SIG-M5 treated with dmso at 0.1 percent for 504 hours (cell line): Measurements from ENCODE around the gene OR10AD1.
"Not testable (repeated sequence)": the region's sequence is repeated elsewhere in the genome, so short reads cannot be mapped to it uniquely, and the experiment has no call there.

ENCODE experiments used
- DNase-seq: peaks from one replicate; lab custom pipeline; 2025; ENCODE audit not compliant: unreplicated experiment; lab: John Stamatoyannopoulos, UW

Gene OR10AD1

DNA sequence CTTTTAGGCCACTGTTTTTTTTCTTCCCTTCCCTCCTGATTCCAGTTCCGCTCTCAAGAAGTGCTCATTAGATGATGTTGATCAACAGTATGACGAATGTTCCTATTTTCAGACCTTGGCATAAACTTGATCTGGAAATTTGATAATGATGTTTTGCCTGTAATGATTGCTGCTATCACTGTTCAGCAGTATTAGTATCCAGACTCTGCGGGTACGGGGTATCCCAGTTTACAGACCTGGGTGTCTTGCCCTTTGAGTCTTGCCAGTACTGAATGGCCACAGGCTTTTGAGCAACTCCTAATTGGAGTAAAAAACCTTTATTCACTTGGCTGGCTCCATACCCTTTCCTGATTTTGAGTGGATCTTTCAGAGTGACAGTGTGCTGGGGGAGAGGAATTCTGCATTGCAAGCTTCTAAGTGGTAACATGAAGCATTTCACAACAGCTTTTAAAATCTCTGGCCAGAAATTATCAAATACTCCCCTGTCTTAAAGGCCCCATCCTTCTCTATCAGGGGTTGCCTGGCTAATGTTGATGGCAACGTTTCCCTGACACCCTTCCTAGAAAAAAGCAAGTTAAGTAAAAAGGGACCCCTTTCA lies 39.8 kb downstream of the OR10AD1 start:
- no peak for DNase-seq

GRCh38 chr12:48160807-48161206 lies 42.3 kb downstream of the OR10AD1 start:
- peak; percentile 28 for DNase-seq

- DNase-seq: no peak
These were observed 43.0 kb downstream of the OR10AD1 start for GRCh38 chr12:48160046-48160445.

- no peak for DNase-seq
These were observed 45.2 kb downstream of the OR10AD1 start for GRCh38 chr12:48157889-48158370.

DNA sequence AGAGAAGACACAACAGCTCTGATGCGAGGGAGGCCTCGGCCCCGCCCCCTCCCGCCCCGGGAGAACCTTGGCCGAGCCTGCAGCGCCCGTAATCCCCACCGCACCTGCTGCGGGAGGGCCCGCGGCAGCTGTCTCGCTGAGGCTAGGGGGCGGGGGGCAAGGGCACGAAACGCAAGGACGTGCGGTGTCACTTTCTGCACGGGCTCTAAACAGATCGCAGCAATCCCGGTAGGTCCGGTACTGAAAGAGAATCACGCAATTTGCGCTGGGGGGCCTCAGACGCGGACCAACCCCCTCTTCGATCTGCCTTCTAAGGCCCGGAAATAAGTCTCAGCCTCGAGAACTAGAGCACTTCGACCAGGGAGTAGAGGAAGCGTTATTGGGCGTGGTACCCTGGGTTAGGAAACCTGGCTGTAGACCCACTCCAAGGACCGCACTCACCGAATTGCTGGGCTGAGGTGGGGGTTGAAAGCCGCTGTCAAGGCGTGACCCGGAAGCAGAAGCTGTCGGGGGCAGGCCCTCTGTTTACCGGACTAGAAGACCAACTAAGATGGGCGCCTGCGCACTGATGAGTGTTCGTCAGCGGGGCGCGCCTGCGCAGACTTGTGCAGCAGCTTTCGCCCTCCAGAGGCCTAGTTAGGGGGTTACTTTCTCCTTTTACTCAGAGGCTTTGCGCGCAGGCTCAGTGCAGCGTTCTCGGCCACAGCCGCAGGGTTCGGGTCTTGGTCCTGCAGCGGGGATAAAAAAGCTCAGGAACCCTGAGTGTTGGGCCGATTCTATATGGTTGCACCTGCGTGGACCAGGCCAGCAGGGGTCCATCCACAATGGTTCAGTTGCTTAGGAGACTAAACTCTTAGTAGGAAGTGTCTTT lies 45.8 kb downstream of the OR10AD1 start, which contains the start of gene ASB8:
TSS of gene ASB8 (minus strand) at position 498 of the 871 bp plus-strand sequence. CDS start 4,019 bp downstream, outside the sequence.
- peak; percentile 99 for DNase-seq

- no peak for DNase-seq
These were observed 46.5 kb downstream of the OR10AD1 start for GRCh38 chr12:48156652-48157017.

- not testable (repeated sequence) for DNase-seq
These were observed 47.3 kb downstream of the OR10AD1 start for GRCh38 chr12:48155786-48156185.
